GM12872 (cell line): ENCODE data around the gene DOCK4.

Experiments
- TF ChIP-seq, protein P1 (sequence below): IDR thresholded peaks from 3 replicates; pipeline ENCODE4 v1.5.1; 2011; ENCODE audit warnings: low read depth, mild to moderate bottlenecking, low read length, moderate library complexity; ENCODE audit not compliant: insufficient read depth

Gene DOCK4

GRCh38 chr7:111789048-111789320 lies 417.2 kb downstream of the DOCK4 start:
- TF ChIP-seq, protein P1, sequence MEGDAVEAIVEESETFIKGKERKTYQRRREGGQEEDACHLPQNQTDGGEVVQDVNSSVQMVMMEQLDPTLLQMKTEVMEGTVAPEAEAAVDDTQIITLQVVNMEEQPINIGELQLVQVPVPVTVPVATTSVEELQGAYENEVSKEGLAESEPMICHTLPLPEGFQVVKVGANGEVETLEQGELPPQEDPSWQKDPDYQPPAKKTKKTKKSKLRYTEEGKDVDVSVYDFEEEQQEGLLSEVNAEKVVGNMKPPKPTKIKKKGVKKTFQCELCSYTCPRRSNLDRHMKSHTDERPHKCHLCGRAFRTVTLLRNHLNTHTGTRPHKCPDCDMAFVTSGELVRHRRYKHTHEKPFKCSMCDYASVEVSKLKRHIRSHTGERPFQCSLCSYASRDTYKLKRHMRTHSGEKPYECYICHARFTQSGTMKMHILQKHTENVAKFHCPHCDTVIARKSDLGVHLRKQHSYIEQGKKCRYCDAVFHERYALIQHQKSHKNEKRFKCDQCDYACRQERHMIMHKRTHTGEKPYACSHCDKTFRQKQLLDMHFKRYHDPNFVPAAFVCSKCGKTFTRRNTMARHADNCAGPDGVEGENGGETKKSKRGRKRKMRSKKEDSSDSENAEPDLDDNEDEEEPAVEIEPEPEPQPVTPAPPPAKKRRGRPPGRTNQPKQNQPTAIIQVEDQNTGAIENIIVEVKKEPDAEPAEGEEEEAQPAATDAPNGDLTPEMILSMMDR = no peak

DNA sequence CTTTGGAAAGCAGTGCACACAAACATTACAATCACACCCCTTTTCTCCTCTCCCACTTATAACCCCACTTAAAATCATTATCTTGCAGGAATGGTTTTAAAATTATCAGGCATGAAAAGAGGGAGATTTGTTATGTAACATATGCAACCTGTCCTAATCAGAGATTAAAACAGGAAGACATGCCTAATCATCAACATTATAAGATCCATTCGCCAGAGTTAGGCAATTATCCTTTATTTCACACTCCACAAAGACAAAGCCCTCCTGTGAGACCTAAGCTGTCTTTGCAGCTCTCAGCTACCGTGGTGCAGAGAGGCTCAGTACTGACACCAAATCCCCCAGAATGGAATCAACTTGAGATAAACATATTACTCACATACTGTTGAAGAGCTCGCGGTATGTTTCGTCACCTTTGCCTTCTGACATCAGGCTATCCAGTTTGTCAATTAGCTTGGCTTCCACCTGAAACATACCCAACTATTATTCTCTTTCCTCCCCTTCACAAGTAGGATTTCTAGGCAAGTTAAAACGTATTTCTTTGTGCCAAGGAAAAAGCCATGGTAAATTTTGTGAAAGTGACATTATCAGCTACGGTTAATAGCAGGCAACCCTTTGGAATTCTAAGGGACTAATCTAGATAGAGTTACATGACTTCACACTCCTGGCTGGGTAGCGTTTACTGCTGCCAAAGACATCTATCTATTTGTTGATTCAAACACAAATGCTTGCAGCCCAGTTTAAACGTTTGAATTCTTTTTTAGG lies 417.7 kb downstream of the DOCK4 start:
- TF ChIP-seq, protein P1 = no peak

DNA sequence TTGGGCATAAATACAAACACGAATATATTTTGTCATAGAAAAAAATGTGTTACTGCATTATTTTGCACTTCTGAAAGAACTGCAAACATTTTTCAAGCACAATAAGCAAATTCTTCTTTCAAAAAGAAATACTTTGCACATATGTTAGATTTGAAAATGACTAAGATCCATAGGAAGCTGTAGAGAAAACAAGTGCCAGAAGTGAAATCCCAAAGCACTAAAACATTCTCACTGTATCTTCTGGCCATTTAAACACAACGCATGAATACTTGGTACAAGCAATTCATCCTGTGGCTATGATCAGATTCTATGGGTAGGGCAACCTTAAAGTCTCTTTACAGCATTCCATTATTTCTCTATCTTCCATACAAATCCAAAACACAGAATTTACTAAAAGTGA lies 418.5 kb downstream of the DOCK4 start:
- TF ChIP-seq, protein P1 = no peak

- TF ChIP-seq, protein P1 = no peak
These were observed 419.1 kb downstream of the DOCK4 start for GRCh38 chr7:111787099-111787498.

GRCh38 chr7:111785076-111785475 lies 421.1 kb downstream of the DOCK4 start:
- TF ChIP-seq, protein P1 = no peak

DNA sequence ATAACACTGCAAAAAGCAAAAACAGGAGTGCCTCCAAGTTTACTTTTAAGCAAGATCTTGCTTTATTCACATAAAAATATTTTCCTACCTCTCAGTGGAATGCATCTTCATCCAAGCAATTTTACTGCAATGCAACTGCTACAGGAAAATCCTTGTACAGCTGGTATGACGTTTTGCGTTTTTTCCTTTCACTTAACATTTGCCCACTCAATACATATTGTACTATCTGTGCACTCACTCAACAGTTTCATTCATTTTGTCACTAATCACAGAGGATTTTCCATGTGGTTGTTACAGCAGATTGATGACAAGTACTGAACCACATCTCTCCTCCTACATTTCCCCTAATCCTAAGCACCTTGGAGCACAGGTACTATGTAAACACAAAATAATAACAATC lies 421.9 kb downstream of the DOCK4 start:
- TF ChIP-seq, protein P1 = no peak

GRCh38 chr7:111783854-111784253 lies 422.3 kb downstream of the DOCK4 start:
- TF ChIP-seq, protein P1 = no peak
